ENCODE measurements around the gene BOD1L2. TPM values are rescaled to one million over a fixed set of nuclear protein-coding genes. Genes with fewer than 3 reads are reported as not detected.

The BOD1L2 gene
- total RNA-seq (2014; rRNA removed; shearing (Covaris generic)) = not detected in 2 replicates

- DNase-seq (ENCODE audit: low spot score) = no peak
Measured at GRCh38 chr18:57146956-57147636, at the start of gene BOD1L2. Gene BOD1L2 (plus strand): TSS chr18:57147087. CDS start chr18:57147313, 226 bp downstream.

- peak; percentile 47 for DNase-seq (ENCODE audit: low spot score)
Measured at GRCh38 chr18:57107140-57107832, 39.6 kb upstream of the BOD1L2 start.

GRCh38 chr18:57110290-57110689 is 36.6 kb upstream of the BOD1L2 start:
- no peak for DNase-seq (ENCODE audit: low spot score)

GRCh38 chr18:57113799-57114420 is 33.0 kb upstream of the BOD1L2 start:
- DNase-seq (ENCODE audit: low spot score) = no peak

GRCh38 chr18:57116598-57117132 is 30.2 kb upstream of the BOD1L2 start:
- DNase-seq (ENCODE audit: low spot score) = no peak

GRCh38 chr18:57121542-57122112 is 25.3 kb upstream of the BOD1L2 start:
- no peak for DNase-seq (ENCODE audit: low spot score)

GRCh38 chr18:57122936-57123510 is 23.9 kb upstream of the BOD1L2 start:
- DNase-seq (ENCODE audit: low spot score) = no peak

GRCh38 chr18:57125627-57126026 is 21.3 kb upstream of the BOD1L2 start:
- no peak for DNase-seq (ENCODE audit: low spot score)

- DNase-seq (ENCODE audit: low spot score) = no peak
Measured at GRCh38 chr18:57128220-57128932, 18.5 kb upstream of the BOD1L2 start.

GRCh38 chr18:57131101-57131500 is 15.8 kb upstream of the BOD1L2 start:
- no peak for DNase-seq (ENCODE audit: low spot score)

GRCh38 chr18:57131782-57132181 is 15.1 kb upstream of the BOD1L2 start:
- no peak for DNase-seq (ENCODE audit: low spot score)

- DNase-seq (ENCODE audit: low spot score) = no peak
Measured at GRCh38 chr18:57134618-57135135, 12.2 kb upstream of the BOD1L2 start.

GRCh38 chr18:57135699-57136098 is 11.2 kb upstream of the BOD1L2 start:
- no peak for DNase-seq (ENCODE audit: low spot score)

GRCh38 chr18:57137847-57138246 is 9.0 kb upstream of the BOD1L2 start:
- DNase-seq (ENCODE audit: low spot score) = no peak

GRCh38 chr18:57141208-57142129 is 5.4 kb upstream of the BOD1L2 start:
- no peak for DNase-seq (ENCODE audit: low spot score)

GRCh38 chr18:57142324-57142723 is 4.6 kb upstream of the BOD1L2 start:
- no peak for DNase-seq (ENCODE audit: low spot score)

- DNase-seq (ENCODE audit: low spot score) = no peak
Measured at GRCh38 chr18:57143265-57143664, 3.6 kb upstream of the BOD1L2 start.

- no peak for DNase-seq (ENCODE audit: low spot score)
Measured at GRCh38 chr18:57148263-57148662, 1.4 kb downstream of the BOD1L2 start.

- no peak for DNase-seq (ENCODE audit: low spot score)
Measured at GRCh38 chr18:57149051-57149450, 2.2 kb downstream of the BOD1L2 start.

- DNase-seq (ENCODE audit: low spot score) = no peak
Measured at GRCh38 chr18:57149531-57149930, 2.6 kb downstream of the BOD1L2 start.
